HEK293 (cell line): ENCODE results near the gene ZNF692.

Source experiments
- CTCF ChIA-PET: fragments of 350-600 bp; formaldehyde crosslinking; extraction: SDS; loops from one replicate; lab custom pipeline; 2021; ENCODE audit warnings: antibody characterized with exemption; lab: Yijun Ruan, JAX
- POLR2A ChIA-PET: fragments of 300-600 bp; formaldehyde crosslinking; extraction: SDS; loops from one replicate; lab custom pipeline; 2020; ENCODE audit warnings: antibody characterized with exemption, inconsistent platforms; lab: Yijun Ruan, JAX
- H3K27ac ChIP-seq: fragments of 200-500 bp; sonication (Bioruptor generic); 2 replicates; pipeline ENCODE4 v1.5.1; 2014; ENCODE audit warnings: low read depth, low read length, control low read depth, inconsistent platforms; ENCODE audit errors: extremely low read depth
- H3K36me3 ChIP-seq, 2 experiments: fragments of 200-500 bp in 1 of 2; sonication (Bioruptor generic) in 1 of 2; 1 replicate in 1 of 2; 2 replicates in 1 of 2; pipeline ENCODE4 v1.5.1; 2014 to 2017; ENCODE audit warnings: inconsistent platforms in 2 of 2, low read length in 2 of 2; ENCODE audit not compliant: control insufficient read depth in 2 of 2, insufficient read depth in 1 of 2
- H3K4me1 ChIP-seq: fragments of 200-500 bp; sonication (Bioruptor generic); 2 replicates; pipeline ENCODE4 v1.5.1; 2014; ENCODE audit warnings: mild to moderate bottlenecking, low read length, inconsistent platforms; ENCODE audit not compliant: control insufficient read depth, insufficient read depth
- H3K4me3 ChIP-seq: 2 replicates; pipeline ENCODE4 v1.5.1; 2011; ENCODE audit warnings: low read depth, mild to moderate bottlenecking, control low read depth, low read length, moderate library complexity
- H3K9me3 ChIP-seq: fragments of 200-500 bp; sonication (Bioruptor generic); 2 replicates; pipeline ENCODE4 v1.5.1; 2014; ENCODE audit warnings: low read depth, low read length, inconsistent platforms; ENCODE audit not compliant: control insufficient read depth, insufficient read depth
- EGR2 ChIP-seq: fragments of 450-650 bp; formaldehyde crosslinking; IDR thresholded peaks from 2 replicates; pipeline ENCODE4 v1.5.1; 2016; ENCODE audit warnings: low read depth, missing biosample characterization, missing genetic modification characterization
- KLF9 ChIP-seq: fragments of 450-650 bp; formaldehyde crosslinking; IDR thresholded peaks from 2 replicates; pipeline ENCODE4 v1.5.1; 2016; ENCODE audit warnings: missing biosample characterization, missing genetic modification characterization, low read depth
- ZBTB11 ChIP-seq: fragments of 450-650 bp; formaldehyde crosslinking; conservative IDR thresholded peaks from 2 replicates; pipeline ENCODE4 v1.5.1; 2016; ENCODE audit warnings: low read depth, missing biosample characterization, missing genetic modification characterization
- ZNF221 ChIP-seq: fragments of 450-650 bp; formaldehyde crosslinking; IDR thresholded peaks from 2 replicates; pipeline ENCODE4 v1.5.1; 2017; ENCODE audit warnings: missing biosample characterization, missing genetic modification characterization, borderline replicate concordance
- ZNF302 ChIP-seq: fragments of 450-650 bp; formaldehyde crosslinking; IDR thresholded peaks from 2 replicates; pipeline ENCODE4 v1.5.1; 2016; ENCODE audit warnings: missing biosample characterization, missing genetic modification characterization, low read depth
- ZNF416 ChIP-seq: fragments of 450-650 bp; formaldehyde crosslinking; IDR thresholded peaks from 2 replicates; pipeline ENCODE4 v1.5.1; 2016; ENCODE audit warnings: missing biosample characterization, missing genetic modification characterization
- ZNF433 ChIP-seq: fragments of 450-650 bp; formaldehyde crosslinking; IDR thresholded peaks from 2 replicates; pipeline ENCODE4 v1.5.1; 2016; ENCODE audit warnings: missing biosample characterization, missing genetic modification characterization, low read depth
- ZNF529 ChIP-seq: fragments of 450-650 bp; formaldehyde crosslinking; IDR thresholded peaks from 2 replicates; pipeline ENCODE4 v1.5.1; 2017; ENCODE audit warnings: missing genetic modification characterization, missing biosample characterization; ENCODE audit not compliant: insufficient replicate concordance
- ZNF558 ChIP-seq: fragments of 450-650 bp; formaldehyde crosslinking; IDR thresholded peaks from 2 replicates; pipeline ENCODE4 v1.5.1; 2016; ENCODE audit warnings: missing biosample characterization, missing genetic modification characterization
- ZNF596 ChIP-seq: fragments of 450-650 bp; IDR thresholded peaks from 2 replicates; pipeline ENCODE4 v1.5.0; 2018; ENCODE audit warnings: missing biosample characterization, mild to moderate bottlenecking, missing genetic modification characterization, moderate library complexity
- ZNF623 ChIP-seq: fragments of 450-650 bp; formaldehyde crosslinking; IDR thresholded peaks from 2 replicates; pipeline ENCODE4 v1.5.1; 2016; ENCODE audit warnings: missing biosample characterization, missing genetic modification characterization
- ZNF701 ChIP-seq: fragments of 450-650 bp; formaldehyde crosslinking; IDR thresholded peaks from 2 replicates; pipeline ENCODE4 v1.5.1; 2016; ENCODE audit warnings: missing biosample characterization, missing genetic modification characterization
- ZNF704 ChIP-seq: fragments of 450-650 bp; formaldehyde crosslinking; IDR thresholded peaks from 2 replicates; pipeline ENCODE4 v1.5.1; 2016; ENCODE audit warnings: missing biosample characterization, missing genetic modification characterization
- ZNF785 ChIP-seq: fragments of 450-650 bp; formaldehyde crosslinking; IDR thresholded peaks from 2 replicates; pipeline ENCODE4 v1.5.1; 2016; ENCODE audit warnings: missing biosample characterization, missing genetic modification characterization
- ZSCAN23 ChIP-seq: fragments of 450-650 bp; formaldehyde crosslinking; IDR thresholded peaks from 2 replicates; pipeline ENCODE4 v1.5.1; 2016; ENCODE audit warnings: missing biosample characterization, missing genetic modification characterization
- TF ChIP-seq, protein P1 (sequence below): fragments of 450-650 bp; formaldehyde crosslinking; optimal IDR thresholded peaks from 2 replicates; pipeline ENCODE3; 2016; ENCODE audit warnings: missing biosample characterization, mild to moderate bottlenecking, missing genetic modification characterization

The ZNF692 gene

DNA sequence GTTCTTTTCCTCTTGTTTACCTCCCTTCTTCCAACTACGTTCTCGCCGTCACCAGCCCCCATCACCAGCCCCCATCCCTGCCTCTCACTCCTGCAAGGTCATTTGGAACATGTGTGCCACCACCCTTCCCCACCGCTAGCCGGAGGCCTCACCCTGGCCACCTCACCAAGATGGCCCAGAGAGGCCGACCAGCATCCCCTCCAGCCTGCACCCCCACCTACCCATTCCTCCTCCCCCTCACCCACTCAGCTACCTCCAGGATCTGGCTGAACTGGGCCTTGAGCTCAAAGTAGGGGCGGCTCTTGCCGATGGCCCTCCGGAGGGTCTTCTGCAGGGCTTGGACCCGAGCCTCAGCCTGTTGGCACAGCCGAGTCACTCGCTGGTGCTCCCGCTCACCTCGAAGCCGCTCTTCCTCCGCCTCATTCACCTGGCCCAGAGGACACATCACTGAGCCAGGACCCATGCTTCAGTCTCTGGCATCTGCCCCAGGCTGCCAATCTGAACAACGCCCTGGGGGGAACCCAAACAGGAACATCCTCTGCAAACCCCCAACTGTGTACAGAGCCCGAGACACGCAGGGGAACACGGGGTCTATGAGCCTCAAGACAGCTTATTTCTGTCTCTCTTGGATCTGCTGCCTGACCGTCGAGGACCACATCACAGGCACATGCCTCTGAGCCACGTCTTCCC lies 46.0 kb downstream of the ZNF692 start:
- Histone ChIP-seq H3K4me3 (no peak overlapping the region), H3K4me1 (no peaks in the 10 kb centered on the region), H3K9me3 (no peaks in the 10 kb centered on the region), H3K27ac (no peak overlapping the region), H3K36me3 (peaks cover 0 to 49% of the 10 kb centered on the region in 2 experiments; a peak in 1 of 3 replicates)
- ChIA-PET POLR2A (no interaction called here), CTCF (no interaction called here)
- no peak for TF ChIP-seq ZNF416 (tag by site-specific recombination)
- TF ChIP-seq ZSCAN23 (tag by site-specific recombination) = no peak
- TF ChIP-seq ZNF221 = no peak
- no peak for TF ChIP-seq ZNF529 (tag by site-specific recombination)
- no peak for TF ChIP-seq KLF9
- TF ChIP-seq EGR2 (tag by site-specific recombination) = no peak

- TF ChIP-seq ZNF302 = no peak
- no peak overlapping the region for H3K4me3 ChIP-seq
- no peaks in the 10 kb centered on the region for H3K9me3 ChIP-seq
- H3K27ac ChIP-seq = no peak overlapping the region
- H3K36me3 ChIP-seq = peaks cover 0 to 43% of the 10 kb centered on the region in 2 experiments; a peak in 1 of 3 replicates
- ChIA-PET POLR2A (no interaction called here), CTCF (no interaction called here)
- H3K4me1 ChIP-seq = no peaks in the 10 kb centered on the region
Observed at GRCh38 chr1:248811514-248812490, 47.1 kb downstream of the ZNF692 start.

- POLR2A ChIA-PET = no interaction called here
- Histone ChIP-seq H3K36me3 (peaks cover 0 to 35% of the 10 kb centered on the region in 2 experiments; a peak in 1 of 3 replicates), H3K4me3 (no peak overlapping the region)
Observed at GRCh38 chr1:248810727-248811513, 48.0 kb downstream of the ZNF692 start.

More at GRCh38 chr1:248810727-248811513, 48.0 kb downstream of the ZNF692 start:
- no peaks in the 10 kb centered on the region for H3K4me1 ChIP-seq
- no peak overlapping the region for H3K27ac ChIP-seq
- no peaks in the 10 kb centered on the region for H3K9me3 ChIP-seq
- CTCF ChIA-PET = interaction anchor here (0.6 kb wide), 1 partner anchor 189 kb away, joined by 3 read pairs; no protein-coding TSS in a partner anchor
- TF ChIP-seq ZNF558 (no peak), ZBTB11 (tag by site-specific recombination) (no peak), ZNF785 (tag by site-specific recombination) (no peak), ZNF701 (tag by site-specific recombination) (no peak), ZNF596 (tag by site-specific recombination) (no peak), ZNF704 (tag by site-specific recombination) (no peak), ZNF433 (no peak), ZNF623 (no peak)
- TF ChIP-seq, protein P1, sequence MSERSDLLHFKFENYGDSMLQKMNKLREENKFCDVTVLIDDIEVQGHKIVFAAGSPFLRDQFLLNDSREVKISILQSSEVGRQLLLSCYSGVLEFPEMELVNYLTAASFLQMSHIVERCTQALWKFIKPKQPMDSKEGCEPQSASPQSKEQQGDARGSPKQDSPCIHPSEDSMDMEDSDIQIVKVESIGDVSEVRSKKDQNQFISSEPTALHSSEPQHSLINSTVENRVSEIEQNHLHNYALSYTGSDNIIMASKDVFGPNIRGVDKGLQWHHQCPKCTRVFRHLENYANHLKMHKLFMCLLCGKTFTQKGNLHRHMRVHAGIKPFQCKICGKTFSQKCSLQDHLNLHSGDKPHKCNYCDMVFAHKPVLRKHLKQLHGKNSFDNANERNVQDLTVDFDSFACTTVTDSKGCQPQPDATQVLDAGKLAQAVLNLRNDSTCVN (tag by site-specific recombination) = no peak
